Activated CD4-positive, alpha-beta memory T cell treated with anti-CD3 and anti-CD28 coated beads for 36 hours (primary cell): ENCODE measurements around the gene SPPL2B. TPM values are rescaled to one million over a fixed set of nuclear protein-coding genes. Genes with fewer than 3 reads are reported as not detected.

Source experiments
- CTCF ChIA-PET: fragments of 350-600 bp; sonication (Branson Sonifier 250); formaldehyde crosslinking; loops from one replicate; lab custom pipeline; 2021; ENCODE audit warnings: antibody characterized with exemption, inconsistent platforms; lab: Charles Lee
- POLR2A ChIA-PET: fragments of 350-600 bp; sonication (Branson Sonifier 250); formaldehyde crosslinking; loops from one replicate; lab custom pipeline; 2021; ENCODE audit warnings: antibody characterized with exemption; lab: Charles Lee
- DNase-seq: peaks from one replicate; pipeline ENCODE4 v3.0.0-alpha.2; 2020
- H3K27ac Mint-ChIP-seq: one replicate; pipeline ENCODE4 v1.8.0; 2021; ENCODE audit warnings: mixed read lengths
- H3K27me3 Mint-ChIP-seq: one replicate; pipeline ENCODE4 v1.8.0; 2021; ENCODE audit warnings: mixed read lengths
- H3K36me3 Mint-ChIP-seq: one replicate; pipeline ENCODE4 v1.8.0; 2021; ENCODE audit warnings: mixed read lengths
- H3K4me1 Mint-ChIP-seq: one replicate; pipeline ENCODE4 v1.8.0; 2021; ENCODE audit warnings: low read depth, mixed read lengths
- H3K4me3 Mint-ChIP-seq: one replicate; pipeline ENCODE4 v1.8.0; 2021; ENCODE audit warnings: mild to moderate bottlenecking, mixed read lengths
- H3K9me3 Mint-ChIP-seq: one replicate; pipeline ENCODE4 v1.8.0; 2021; ENCODE audit warnings: mixed read lengths
- intact Hi-C: fragments of 100-400 bp; cut with micrococcal nuclease; formaldehyde crosslinking; loops from one replicate; pipeline ENCODE4 v1.15.1; 2023
- total RNA-seq, 2 experiments: library from RNA; stranded (reverse); gene quantifications; one replicate each; pipeline ENCODE4 v1.2.3, GENCODE V29; 2021

Gene SPPL2B
- total RNA-seq, 2 experiments from 2014 or later: 43.8 TPM

DNA sequence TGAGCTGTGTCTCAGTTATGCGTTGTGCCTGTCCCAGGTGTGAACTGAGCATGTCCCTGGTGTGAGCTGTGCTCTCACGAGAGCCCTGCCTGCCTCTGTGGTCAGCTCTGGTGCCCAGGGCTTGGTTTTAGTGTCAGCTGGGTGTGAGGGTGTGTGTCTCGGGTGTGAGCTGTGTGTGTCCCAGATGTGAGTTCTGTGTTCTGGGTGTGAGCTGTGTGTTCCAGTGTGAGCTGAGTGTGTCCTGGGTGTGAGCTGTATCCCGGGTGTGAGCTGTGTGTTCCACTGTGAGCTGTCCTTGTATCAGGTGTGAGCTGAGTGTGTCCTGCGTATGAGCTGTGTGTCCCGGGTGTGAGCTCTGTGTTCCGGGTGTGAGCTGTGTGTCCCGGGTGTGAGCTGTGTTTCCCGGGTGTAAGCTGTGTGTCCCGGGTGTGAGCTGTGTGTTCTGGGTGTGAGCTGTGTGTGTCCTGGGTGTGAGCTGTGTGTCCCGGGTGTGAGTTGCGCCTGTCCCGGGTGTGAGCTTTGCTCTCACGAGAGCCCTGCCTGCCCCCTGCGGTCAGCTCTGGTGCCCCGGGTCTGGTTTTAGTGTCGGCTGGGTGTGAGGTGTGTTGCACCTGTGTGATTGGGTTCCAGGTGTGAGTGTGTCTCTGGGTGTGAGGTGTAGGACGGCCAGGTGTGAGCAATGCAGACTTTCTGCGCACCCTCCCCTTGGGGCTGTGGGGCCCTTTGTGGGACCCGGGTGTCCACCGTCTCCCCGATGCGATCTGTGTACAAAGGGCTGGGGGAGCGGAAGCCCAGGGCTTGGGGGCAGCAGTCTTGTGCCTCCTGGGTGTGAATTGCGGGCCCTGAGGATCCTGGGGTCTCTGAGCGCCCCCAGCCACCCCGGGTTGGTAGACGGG lies 39.4 kb upstream of the SPPL2B start:
- Mint-ChIP-seq H3K4me3 (peak overlapping the region; percentile 70), H3K9me3 (no peaks in the 10 kb centered on the region), H3K36me3 (no peaks in the 10 kb centered on the region), H3K4me1 (peaks cover 21% of the 10 kb centered on the region), H3K27ac (no peak overlapping the region), H3K27me3 (peaks cover 8% of the 10 kb centered on the region)
- ChIA-PET POLR2A (interaction anchor here (0.8 to 1.0 kb wide), 2 partner anchors 39 to 264 kb away, joined by 3 to 4 read pairs; partner anchors contain the start of genes LSM7 and SPPL2B), CTCF (interaction anchor here (0.7 to 2.0 kb wide), 7 partner anchors 14 to 348 kb away, joined by 3 to 10 read pairs (median 4); no protein-coding TSS in a partner anchor)
- DNase-seq: no peak
- intact Hi-C loops: no loop called here

DNA sequence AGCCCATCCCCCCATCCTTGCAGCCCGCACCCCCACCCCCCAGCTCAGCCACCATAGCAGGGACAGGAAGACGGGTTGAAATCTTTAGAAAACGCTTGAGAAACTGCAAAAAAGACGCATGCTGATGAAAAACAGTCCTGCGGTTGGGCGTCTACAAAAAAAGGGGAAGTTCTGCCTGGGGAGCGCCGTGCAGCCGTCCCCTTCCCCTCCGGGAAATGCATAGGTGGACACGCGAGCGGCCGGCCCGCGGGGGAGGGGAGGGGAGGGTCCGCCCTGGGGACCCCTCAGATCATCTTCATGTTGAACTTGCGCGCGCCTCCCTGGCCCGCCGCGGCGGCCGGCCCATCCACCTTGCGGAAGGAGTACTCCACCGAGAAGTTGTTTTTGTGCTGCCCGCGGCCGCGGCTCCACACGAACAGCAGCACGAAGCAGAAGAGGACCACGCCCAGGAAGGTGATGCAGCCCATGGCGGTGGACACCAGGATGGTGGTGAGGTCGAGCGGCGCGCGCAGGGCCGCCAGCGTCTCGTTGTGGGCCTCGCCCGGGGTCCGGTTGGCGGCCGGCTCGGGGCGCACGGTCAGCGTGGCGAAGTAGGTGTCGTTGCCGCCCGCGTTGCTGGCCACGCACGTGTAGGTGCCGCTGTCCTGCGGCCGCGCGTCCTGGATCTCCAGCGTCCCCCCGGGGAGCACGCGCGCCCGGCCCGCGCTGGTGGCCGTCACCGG lies 38.6 kb upstream of the SPPL2B start:
- H3K9me3 Mint-ChIP-seq: no peaks in the 10 kb centered on the region
- ChIA-PET CTCF (interaction anchor here (1.0 to 1.6 kb wide), 3 partner anchors 15 to 347 kb away, joined by 3 to 10 read pairs (median 4); no protein-coding TSS in a partner anchor), POLR2A (interaction anchor here (1.0 kb wide), 1 partner anchor 38 kb away, joined by 4 read pairs; the partner anchor contains the start of genes LSM7 and SPPL2B)
- H3K4me1 Mint-ChIP-seq: peaks cover 21% of the 10 kb centered on the region
- peak overlapping the region; percentile 70 for H3K4me3 Mint-ChIP-seq
- H3K36me3 Mint-ChIP-seq: no peaks in the 10 kb centered on the region
- H3K27me3 Mint-ChIP-seq: peaks cover 8% of the 10 kb centered on the region
- intact Hi-C loops: no loop called here
- peak; percentile 65 for DNase-seq
- H3K27ac Mint-ChIP-seq: no peak overlapping the region

DNA sequence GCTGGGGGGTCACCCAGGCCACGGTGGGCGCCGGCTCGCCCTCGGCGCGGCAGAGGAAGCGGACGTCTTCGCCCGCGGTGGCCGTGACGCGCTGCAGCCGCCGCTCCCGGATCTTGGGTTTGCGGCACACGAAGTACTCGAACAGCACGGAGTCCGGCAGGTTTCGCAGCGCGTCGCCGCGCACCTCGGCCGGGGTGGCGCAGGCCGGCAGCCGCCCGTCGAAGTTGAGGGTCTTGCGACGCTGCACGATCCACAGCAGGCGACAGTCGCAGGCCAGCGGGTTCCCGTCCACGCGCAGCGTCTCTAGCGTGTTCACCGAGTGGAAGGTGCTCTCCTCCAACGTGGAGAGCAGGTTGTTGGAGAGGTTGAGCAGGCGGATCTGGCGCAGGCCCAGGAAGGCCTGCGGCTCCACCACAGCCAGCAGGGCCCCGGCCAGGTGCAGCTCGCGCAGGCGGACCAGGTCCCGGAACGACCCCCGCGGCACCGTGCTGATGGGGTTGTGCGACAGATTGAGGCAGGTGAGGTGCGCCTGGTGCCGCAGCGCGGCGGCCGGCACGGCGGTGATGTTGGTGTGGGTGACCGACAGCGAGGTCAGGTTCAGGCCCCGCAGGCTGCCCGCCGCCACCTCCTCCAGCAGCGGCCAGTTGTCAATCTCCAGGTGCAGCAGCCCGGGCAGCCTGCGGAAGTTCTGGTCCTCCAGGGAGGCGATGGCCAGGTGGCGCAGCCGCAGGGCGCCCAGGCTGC lies 37.9 kb upstream of the SPPL2B start:
- Mint-ChIP-seq H3K27ac (no peak overlapping the region), H3K36me3 (no peaks in the 10 kb centered on the region), H3K4me3 (peak overlapping the region; percentile 69), H3K4me1 (peaks cover 21% of the 10 kb centered on the region), H3K9me3 (no peaks in the 10 kb centered on the region), H3K27me3 (peaks cover 8% of the 10 kb centered on the region)
- ChIA-PET CTCF (interaction anchor here (0.5 kb wide), 1 partner anchor 14 kb away, joined by 3 read pairs; no protein-coding TSS in a partner anchor), POLR2A (interaction anchor here (1.3 kb wide), 1 partner anchor 37 kb away, joined by 4 read pairs; the partner anchor contains the start of genes LSM7 and SPPL2B)
- DNase-seq: peak; percentile 28
- intact Hi-C loops: no loop called here

DNA sequence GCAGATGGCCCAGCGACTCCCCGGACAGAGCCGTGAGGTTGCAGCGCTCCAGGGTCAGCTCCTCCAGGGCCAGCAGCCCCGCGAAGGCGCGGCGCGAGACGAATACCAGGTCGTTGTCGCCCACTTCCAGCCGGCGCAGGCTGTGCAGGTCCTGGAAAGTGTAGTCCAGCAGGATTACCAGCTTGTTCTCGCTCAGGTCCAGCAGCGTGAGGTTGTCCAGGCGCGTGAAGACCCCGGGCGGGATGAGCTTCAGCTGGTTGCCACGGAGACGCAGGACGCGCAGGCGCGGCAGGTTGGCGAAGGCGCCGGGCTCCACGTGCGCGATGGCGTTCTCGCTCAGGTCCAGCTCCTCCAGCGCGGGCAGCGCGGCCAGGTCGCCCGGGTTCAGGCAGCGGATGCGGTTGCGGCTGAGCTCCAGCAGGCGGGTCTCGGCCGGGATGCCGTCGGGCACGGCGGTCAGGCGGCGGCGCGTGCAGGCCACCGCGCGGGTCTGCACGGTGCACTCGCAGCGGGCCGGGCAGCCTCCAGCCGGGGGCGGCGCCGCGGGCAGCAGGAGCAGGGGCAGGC lies 37.2 kb upstream of the SPPL2B start:
- Mint-ChIP-seq H3K27me3 (peaks cover 8% of the 10 kb centered on the region), H3K9me3 (no peaks in the 10 kb centered on the region), H3K36me3 (no peaks in the 10 kb centered on the region), H3K27ac (no peak overlapping the region), H3K4me3 (peak overlapping the region; percentile 69), H3K4me1 (peaks cover 21% of the 10 kb centered on the region)
- CTCF ChIA-PET: interaction anchor here (0.5 to 0.7 kb wide), 3 partner anchors 14 to 101 kb away, joined by 3 read pairs; no protein-coding TSS in a partner anchor
- DNase-seq: no peak
- intact Hi-C loops: no loop called here
- POLR2A ChIA-PET: interaction anchor here (1.3 kb wide), 1 partner anchor 37 kb away, joined by 4 read pairs; the partner anchor contains the start of genes LSM7 and SPPL2B

DNA sequence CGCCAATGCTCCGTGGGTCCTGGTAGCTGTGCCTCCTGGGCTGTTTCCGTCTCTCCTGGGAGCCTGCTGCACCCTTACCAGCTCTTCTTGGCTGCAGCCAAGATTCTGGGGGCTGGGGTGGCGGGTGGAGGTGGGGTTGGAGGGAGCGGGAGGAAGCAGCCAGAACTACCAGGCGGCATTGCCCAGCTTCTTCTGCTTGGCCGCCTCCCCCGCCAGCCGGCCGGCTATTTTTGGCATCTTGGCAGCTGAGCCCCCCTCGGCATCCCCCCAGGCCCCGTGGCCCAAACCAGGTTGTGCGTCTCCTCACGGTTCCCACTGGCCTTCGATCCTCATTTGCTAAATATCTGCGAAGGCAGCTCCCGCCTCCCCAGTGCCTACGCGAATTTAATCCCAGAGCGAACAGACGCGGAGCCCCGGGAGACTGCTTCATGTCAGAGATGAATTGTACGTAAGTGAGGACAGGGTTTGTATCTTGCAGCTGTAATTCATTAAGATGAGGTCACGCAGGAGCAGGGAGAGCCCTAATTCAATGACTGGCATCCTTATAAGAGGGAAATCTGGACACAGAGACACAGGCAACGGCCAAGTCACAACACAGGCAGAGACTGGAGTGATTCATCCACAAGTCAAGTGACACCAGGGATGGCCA lies 33.7 kb upstream of the SPPL2B start:
- H3K4me3 Mint-ChIP-seq: no peak overlapping the region
- no peak overlapping the region for H3K27ac Mint-ChIP-seq
- H3K27me3 Mint-ChIP-seq: peaks cover 1% of the 10 kb centered on the region
- H3K4me1 Mint-ChIP-seq: peaks cover 6% of the 10 kb centered on the region
- ChIA-PET POLR2A (interaction anchor here (0.9 kb wide), 1 partner anchor 14 kb away, joined by 4 read pairs; no protein-coding TSS in a partner anchor), CTCF (no interaction called here)
- intact Hi-C loops: no loop called here
- H3K9me3 Mint-ChIP-seq: no peaks in the 10 kb centered on the region
- no peaks in the 10 kb centered on the region for H3K36me3 Mint-ChIP-seq
- DNase-seq: no peak

DNA sequence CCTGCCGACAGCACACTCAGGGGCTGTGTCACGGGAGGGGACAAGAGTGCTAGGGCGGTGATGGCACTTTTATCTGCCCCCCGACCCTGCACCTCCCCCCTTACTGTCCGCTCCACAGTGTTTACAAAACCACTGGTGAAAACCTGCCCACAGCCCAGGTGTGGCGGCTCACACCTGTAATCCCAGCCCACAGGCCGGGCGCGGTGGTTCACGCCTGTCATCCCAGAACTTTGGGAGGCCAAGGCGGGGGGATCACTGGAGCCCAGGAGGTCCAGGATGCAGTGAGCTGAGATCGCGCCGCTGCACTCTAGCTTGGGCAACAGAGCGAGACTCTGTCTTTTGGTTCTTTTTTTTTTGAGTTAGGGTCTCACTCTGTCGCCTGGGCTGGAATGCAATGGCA lies 32.3 kb upstream of the SPPL2B start:
- Mint-ChIP-seq H3K4me3 (no peak overlapping the region), H3K4me1 (no peaks in the 10 kb centered on the region), H3K27me3 (no peaks in the 10 kb centered on the region), H3K27ac (no peak overlapping the region), H3K36me3 (no peaks in the 10 kb centered on the region), H3K9me3 (no peaks in the 10 kb centered on the region)
- CTCF ChIA-PET: no interaction called here
- no peak for DNase-seq
- POLR2A ChIA-PET: no interaction called here
- intact Hi-C loops: no loop called here

DNA sequence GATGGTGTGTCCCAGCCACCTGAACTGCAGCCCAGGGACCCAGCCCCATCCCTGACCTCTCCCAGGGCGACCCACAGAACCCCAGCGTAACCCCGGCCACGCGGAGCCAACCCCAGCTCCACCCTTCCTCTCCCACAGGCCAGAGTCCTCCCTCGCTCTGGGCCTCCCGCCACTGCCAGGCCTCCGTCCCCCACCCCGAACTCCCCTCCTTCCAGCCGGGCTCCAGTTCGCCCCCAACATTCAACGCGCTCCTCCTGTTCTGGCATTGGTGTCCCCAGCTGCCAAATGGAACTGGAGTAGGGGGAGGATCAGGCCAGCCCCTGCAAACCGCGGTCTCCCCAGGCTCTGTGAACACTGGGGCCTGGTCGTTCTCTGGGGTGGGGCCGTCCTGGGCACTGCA lies 28.0 kb upstream of the SPPL2B start:
- peaks cover 24% of the 10 kb centered on the region for H3K27me3 Mint-ChIP-seq
- intact Hi-C loops: no loop called here
- no peak overlapping the region for H3K27ac Mint-ChIP-seq
- H3K36me3 Mint-ChIP-seq: no peaks in the 10 kb centered on the region
- H3K9me3 Mint-ChIP-seq: no peaks in the 10 kb centered on the region
- DNase-seq: no peak
- POLR2A ChIA-PET: no interaction called here
- CTCF ChIA-PET: no interaction called here
- H3K4me1 Mint-ChIP-seq: peaks cover 5% of the 10 kb centered on the region
- H3K4me3 Mint-ChIP-seq: no peak overlapping the region

DNA sequence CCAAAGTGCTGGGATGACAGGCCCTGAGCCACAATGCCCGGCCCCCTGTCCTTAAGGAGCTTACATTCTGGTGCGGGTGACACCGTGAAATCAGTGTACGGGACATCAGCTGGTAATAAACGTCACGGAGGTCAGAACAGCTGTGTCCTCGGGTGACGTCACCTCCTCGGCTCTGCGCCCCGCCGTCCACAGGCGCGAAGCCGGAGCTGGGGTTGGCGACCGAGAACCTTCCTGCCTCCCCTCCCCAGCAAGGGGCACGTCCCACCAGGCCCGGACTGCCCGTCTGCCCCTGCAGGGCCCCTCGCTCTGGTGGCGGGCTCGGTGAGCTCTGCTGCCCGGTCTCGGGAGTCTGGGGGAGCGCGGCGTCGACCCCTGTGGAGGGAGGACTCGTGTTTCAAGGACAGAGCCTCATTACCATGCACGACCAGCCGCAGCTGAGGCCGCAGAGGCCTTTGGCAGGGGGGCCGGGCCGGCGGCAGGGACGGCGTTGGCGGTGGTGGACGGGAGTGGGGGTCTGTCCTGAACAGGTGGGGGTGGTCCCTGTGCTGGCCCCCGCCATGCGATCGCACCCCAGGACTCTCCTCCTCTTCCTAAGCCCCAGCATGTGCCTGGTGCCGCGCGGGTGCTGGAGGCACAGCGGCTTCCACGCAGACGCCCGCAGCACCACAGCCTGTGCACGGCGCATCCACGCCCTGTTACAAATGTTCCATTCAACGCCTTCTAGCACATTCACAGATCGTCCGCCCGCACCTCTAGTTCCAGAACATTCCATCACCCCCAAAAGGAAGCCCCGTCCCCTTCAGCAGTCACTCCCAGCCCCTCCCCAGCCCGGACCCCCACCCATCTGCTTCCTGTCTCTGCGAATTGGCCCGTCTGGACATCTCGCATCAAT lies 25.9 kb upstream of the SPPL2B start:
- H3K36me3 Mint-ChIP-seq: no peaks in the 10 kb centered on the region
- H3K27ac Mint-ChIP-seq: no peak overlapping the region
- peaks cover 37% of the 10 kb centered on the region for H3K27me3 Mint-ChIP-seq
- no peak overlapping the region for H3K4me3 Mint-ChIP-seq
- H3K9me3 Mint-ChIP-seq: no peaks in the 10 kb centered on the region
- no peak for DNase-seq
- ChIA-PET POLR2A (no interaction called here), CTCF (no interaction called here)
- peaks cover 5% of the 10 kb centered on the region for H3K4me1 Mint-ChIP-seq
- intact Hi-C loops: no loop called here

DNA sequence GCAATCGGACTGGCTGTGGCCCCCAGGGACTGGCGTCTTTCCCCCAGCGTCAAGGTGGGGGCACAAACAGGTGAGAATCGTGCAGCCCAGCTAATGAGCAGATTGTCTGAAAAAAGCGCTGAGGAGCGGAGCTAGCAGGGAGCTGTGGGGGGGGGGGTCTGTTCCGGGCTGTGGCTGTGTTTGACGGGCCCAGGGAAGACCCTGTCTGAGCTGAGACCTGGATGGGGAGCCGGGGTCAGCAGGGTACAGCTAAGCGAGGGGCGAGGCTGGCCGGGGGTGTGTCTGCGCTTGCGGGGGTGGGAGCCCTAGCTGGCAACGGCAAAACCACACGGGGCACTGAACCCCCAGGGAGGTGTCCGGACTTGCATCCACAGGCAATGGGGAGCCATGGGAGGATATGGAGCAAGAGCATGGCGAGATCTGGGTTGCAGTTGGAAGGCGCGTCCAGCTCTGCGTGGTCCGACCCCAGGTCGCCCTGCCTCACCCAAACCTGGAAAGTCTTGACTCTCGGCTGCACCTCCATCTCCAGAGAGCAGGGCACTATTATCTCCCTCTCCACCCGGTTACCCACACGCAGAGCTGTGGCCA lies 25.2 kb upstream of the SPPL2B start:
- ChIA-PET POLR2A (no interaction called here), CTCF (no interaction called here)
- Mint-ChIP-seq H3K9me3 (no peaks in the 10 kb centered on the region), H3K4me3 (no peak overlapping the region), H3K4me1 (peaks cover 5% of the 10 kb centered on the region), H3K36me3 (no peaks in the 10 kb centered on the region), H3K27ac (no peak overlapping the region), H3K27me3 (peaks cover 38% of the 10 kb centered on the region)
- intact Hi-C loops: no loop called here
- DNase-seq: no peak
